ENCODE measurements around the gene CES3. TPM values are rescaled to one million over a fixed set of nuclear protein-coding genes. Genes with fewer than 3 reads are reported as not detected.

Gene CES3
- total and polyA plus RNA-seq, 2 donors (not counting 3 experiments of a cell fraction or from before 2014, with no cell fraction given), result 0.10 TPM; not detected in 1

GRCh38 chr16:66936889-66937554, 24.0 kb upstream of the CES3 start:
- POLR2A ChIA-PET, result no interaction called here
- dilution Hi-C loops (cut with MboI; ENCODE audit: extremely low pct_ligation_motif_present, low sequenced_read_pairs), result no loop called here
- H3K79me2 ChIP-seq (ENCODE audit: control insufficient read depth, insufficient read depth, low read length), result peaks cover 20% of the 10 kb centered on the region

More at GRCh38 chr16:66936889-66937554, 24.0 kb upstream of the CES3 start:
- CTCF ChIA-PET, result interaction anchor here (0.7 to 1.5 kb wide), 5 partner anchors 9 to 42 kb away, joined by 3 to 4 read pairs (median 3); no protein-coding TSS in a partner anchor
- no peak overlapping the region for H2AFZ ChIP-seq (ENCODE audit: low read depth, low read length)
- no peaks in the 10 kb centered on the region for H3K9me1 ChIP-seq (replicated peaks; ENCODE audit: control insufficient read depth, extremely low read depth, insufficient read depth, low read length)
- no peaks in the 10 kb centered on the region for H3K27me3 ChIP-seq (ENCODE audit: control insufficient read depth in 2 of 2, insufficient read depth in 2 of 2, low read length in 2 of 2)
- H3K9me3 ChIP-seq (replicated peaks; ENCODE audit: control insufficient read depth, insufficient read depth, low read length), result no peaks in the 10 kb centered on the region
- no peak overlapping the region for H3K27ac ChIP-seq (ENCODE audit: insufficient read depth, low read depth, low read length)
- H3K36me3 ChIP-seq (ENCODE audit: control insufficient read depth in 2 of 2, extremely low read depth in 1 of 2, insufficient read depth in 2 of 2, low read length in 2 of 2), result peaks cover 0 to 16% of the 10 kb centered on the region in 2 experiments
- BruUV-seq (replicated peaks), result no TSS peak
- no peak overlapping the region for H3K4me2 ChIP-seq (ENCODE audit: insufficient read depth, low read length)
- no peak overlapping the region for H3K4me3 ChIP-seq (replicated peaks in 1 of 3; ENCODE audit: insufficient read depth in 1 of 3, low read depth in 1 of 3, low read length in 3 of 3)
- peaks cover 7% of the 10 kb centered on the region for H3K4me1 ChIP-seq (ENCODE audit: control insufficient read depth, extremely low read depth, insufficient read depth, low read length)
- H3K9ac ChIP-seq (replicated peaks; ENCODE audit: extremely low read depth, insufficient read depth, low read length), result no peak overlapping the region
- FAIRE-seq (no peak), DNase-seq (ENCODE audit: low read depth, low spot score) (no peak)
- TF ChIP-seq MYC (IDR thresholded peaks at IDR 0.05; ENCODE audit: low read depth, low read length) (no peak), POLR2A (IDR thresholded peaks at IDR 0.05; ENCODE audit: low read depth, low read length) (no peak), CTCF (IDR thresholded peaks at IDR 0.05; ENCODE audit: extremely low read depth in 1 of 2, insufficient read depth in 1 of 2, low read depth in 1 of 2, low read length in 2 of 2) (no peak), POLR2AphosphoS5 (IDR thresholded peaks at IDR 0.05; ENCODE audit: insufficient read depth, low read depth, low read length) (no peak), EZH2 (IDR thresholded peaks at IDR 0.05; ENCODE audit: borderline replicate concordance, low read depth, low read length, severe bottlenecking) (no peak), FOS (IDR thresholded peaks at IDR 0.05; ENCODE audit: borderline replicate concordance, insufficient read depth, low read length) (no peak), MAX (IDR thresholded peaks at IDR 0.05; ENCODE audit: insufficient read depth, insufficient read length) (no peak), JUN (IDR thresholded peaks at IDR 0.05; ENCODE audit: borderline replicate concordance, insufficient read depth, insufficient read length, low read depth) (no peak), GATA2 (IDR thresholded peaks at IDR 0.05; ENCODE audit: insufficient read depth, insufficient read length, low read depth, low read length) (no peak)
- intact Hi-C loops (cut with micrococcal nuclease), result no loop called here
- H4K20me1 ChIP-seq (replicated peaks; ENCODE audit: control insufficient read depth, extremely low read depth, insufficient read depth, low read length), result no peaks in the 10 kb centered on the region

Data from endothelial cell of umbilical vein (primary cell).